ENCODE measurements around the gene ALOXE3.
A peak's percentile ranks its signal among the peaks of the same experiment; 100 is the strongest.
"Not testable (repeated sequence)": the region's sequence is repeated elsewhere in the genome, so short reads cannot be mapped to it uniquely, and the experiment has no call there.

Gene ALOXE3

DNA sequence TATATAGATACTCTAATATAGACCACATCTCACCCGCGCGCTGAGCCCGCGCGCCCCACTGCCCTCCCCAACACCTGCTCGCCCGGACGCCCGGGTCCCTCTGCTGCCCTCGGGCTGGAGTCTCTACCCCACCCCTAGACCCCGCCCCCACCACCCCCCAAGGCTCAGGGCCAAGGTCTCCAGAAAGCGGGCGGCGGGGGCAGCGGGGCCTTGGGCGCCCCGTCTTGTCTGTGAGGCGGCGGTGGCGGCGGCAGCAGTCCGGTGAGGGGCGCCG lies 3.0 kb upstream of the ALOXE3 start:
- no peak for DNase-seq

DNA sequence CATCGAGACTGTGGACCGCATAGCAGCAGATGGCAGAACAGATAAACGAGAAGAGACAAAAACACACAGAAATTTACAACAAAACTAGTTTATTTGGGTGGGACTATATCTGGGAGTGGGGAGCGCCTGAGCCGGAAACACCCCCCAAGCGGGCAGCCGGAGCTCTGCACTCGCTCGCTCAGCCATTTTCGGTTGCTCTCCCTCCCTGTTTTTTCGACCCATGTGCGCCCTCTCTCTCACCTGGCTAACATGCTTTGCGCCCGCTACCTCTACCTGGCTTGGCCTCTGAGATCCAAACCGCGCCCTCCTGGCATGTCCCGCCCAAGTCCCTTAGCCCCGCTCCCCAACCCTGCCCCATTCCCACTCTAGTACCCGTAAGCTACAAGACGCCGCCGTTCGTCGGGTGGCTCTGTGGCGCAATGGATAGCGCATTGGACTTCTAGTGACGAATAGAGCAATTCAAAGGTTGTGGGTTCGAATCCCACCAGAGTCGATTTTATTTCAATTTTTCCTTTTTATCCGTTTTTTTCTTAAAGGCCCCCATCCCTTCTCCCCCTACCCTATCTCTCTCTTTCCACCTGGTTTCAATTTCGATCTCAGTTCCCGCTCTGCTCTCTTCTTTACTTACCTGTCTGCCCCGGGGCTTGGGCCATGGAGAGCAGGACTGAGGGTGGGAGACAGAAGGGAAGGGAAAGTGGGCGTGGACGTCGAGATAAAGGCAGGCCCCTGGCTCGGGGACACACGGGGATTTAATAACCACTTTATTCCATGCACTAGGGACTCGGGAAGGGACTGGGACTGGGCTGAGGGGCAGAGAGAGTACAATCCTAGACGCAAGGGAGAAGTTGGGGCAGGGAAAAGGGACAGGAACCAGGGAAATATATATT lies 2.4 kb upstream of the ALOXE3 start:
- DNase-seq: peak; percentile 70

GRCh38 chr17:8119581-8120519 lies 1.5 kb upstream of the ALOXE3 start:
- peak; percentile 70 for DNase-seq

DNA sequence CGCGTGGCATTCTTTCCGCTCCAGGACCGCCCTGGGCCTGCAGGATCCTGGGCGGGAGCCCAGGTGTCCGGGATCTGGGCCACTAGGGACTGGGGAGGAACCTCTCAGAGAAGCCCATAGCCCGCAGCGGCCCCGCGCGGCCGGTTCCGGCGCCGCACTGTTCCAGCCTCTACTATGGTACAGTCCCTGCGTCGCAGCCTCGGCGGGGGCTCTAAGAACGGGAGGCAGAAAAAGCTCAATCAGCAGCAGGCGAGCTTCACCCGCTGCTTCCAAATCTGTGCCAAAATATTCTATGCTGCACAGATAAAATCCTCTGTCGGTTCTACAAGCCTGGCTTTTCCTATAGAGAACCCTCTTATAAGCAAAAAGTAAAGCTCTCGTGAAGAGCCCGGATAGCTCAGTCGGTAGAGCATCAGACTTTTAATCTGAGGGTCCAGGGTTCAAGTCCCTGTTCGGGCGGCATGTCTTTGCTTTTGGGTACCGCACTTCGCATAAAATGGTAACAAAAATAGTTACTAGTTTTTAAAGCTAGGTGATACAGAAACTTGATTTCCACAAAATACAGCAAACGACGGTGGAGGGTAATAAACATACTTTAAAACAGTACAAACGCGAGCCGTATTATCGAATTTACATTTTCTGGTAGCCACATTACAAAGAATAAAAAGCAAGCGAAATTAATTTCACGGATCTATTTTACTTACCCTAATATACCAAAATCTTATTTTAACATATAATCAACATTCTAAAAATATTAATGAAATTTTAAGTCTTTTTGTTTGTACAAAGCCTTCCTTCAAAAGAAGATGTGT lies 661 bp upstream of the ALOXE3 start:
- DNase-seq: peak; percentile 76

- DNase-seq: no peak
Measured at GRCh38 chr17:8117367-8117979, 841 bp downstream of the ALOXE3 start.

DNA sequence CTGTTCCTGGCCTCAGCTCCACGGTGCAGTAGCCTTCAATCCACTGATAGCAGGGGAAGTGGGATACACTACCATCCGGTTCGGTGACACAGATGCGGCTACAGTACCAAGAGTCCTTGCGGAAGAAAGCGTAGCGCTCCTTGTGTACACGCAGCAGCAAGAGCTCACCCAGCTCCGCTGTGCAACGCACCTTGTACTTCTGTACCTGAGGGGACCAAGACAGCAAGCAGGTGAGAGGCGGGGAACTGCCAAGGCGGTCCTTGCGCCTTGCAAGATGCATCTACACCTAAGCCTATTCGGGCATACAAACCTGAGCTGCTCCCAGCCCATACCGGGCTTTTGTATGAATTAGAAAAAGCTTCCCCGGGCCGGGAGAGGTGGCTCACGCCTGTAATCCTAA lies 1.5 kb downstream of the ALOXE3 start:
- DNase-seq: no peak

DNA sequence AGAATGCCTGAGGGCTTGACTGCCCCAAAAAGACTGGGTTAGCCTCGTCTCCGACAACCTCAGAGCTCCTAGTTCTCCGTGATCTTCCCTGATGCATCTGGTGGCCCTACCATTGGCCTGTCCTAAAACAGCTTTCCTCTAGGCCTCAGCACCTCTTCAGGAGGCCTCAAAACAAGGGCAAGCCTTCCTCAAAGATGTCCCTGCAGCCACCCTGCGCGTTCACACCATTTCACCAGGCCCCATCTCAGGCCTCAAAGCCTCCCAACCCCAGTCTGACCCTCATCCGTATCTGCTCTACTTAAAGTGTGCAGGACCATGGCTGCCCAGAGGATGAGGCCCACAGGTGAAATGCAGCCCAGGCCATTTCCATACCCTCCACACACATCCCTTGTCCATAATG lies 7.4 kb downstream of the ALOXE3 start:
- DNase-seq: no peak

DNA sequence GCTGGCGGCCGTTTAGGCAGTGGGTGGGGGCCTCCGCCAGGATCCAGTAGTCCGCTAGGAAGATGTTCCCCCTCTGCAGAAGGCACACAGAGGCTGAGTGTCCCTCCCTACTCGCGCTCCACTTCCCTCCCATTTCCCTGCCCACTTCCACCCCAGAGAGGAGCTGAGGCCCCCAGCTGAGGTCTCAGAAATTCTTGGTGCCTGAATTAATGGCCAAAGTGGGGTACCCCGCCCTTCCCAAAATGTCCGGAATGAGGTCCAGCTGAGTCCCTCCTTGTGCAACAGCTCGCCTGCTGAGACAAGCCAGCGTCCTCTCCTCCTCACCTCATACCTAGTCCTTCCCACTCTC lies 7.9 kb downstream of the ALOXE3 start:
- no peak for DNase-seq

- DNase-seq: no peak
Measured at GRCh38 chr17:8109661-8110455, 8.5 kb downstream of the ALOXE3 start.

GRCh38 chr17:8108972-8109660 lies 9.2 kb downstream of the ALOXE3 start:
- DNase-seq: no peak

- not testable (repeated sequence) for DNase-seq
Measured at GRCh38 chr17:8106980-8107379, 11.3 kb downstream of the ALOXE3 start.

- DNase-seq: no peak
Measured at GRCh38 chr17:8105957-8106398, 12.3 kb downstream of the ALOXE3 start.

DNA sequence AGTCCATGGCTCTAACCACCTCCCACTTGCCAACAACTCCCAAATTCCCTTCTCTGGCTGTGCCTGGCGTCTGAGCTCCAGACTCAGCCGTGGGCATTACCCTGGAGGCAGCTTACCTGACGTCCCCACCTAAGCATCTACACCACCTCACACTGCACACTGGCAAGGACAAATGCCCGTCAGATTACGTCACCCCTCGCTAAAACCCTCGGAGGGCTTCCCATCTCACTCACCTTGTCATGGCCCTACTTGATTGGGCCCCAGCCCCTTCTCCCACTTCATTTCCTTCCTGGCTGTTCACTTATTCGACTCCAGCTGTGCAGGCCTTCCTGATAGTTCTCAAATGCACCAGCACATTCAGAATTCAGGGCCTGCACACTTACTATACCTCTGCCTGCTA lies 13.4 kb downstream of the ALOXE3 start:
- DNase-seq: no peak

GRCh38 chr17:8103549-8103948 lies 14.8 kb downstream of the ALOXE3 start:
- no peak for DNase-seq

DNA sequence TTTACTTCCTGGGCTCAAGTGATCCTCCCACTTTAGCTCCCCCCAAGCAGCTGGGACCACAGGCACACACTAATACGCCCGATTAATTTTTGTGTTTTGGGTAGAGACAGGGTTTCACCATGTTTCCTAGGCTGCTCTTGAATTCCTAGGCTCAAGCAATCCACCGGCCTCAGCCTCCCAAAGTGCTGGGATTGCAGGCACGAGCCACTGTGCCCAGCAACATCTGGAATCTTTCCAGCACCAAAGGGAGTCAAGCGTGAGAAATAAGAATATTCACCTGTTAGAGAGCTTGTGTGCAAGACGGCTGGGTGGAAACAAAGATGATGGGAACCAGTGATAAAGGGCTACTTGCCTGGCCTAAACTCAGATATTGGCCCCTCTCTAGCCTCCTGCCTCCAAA lies 16.6 kb downstream of the ALOXE3 start:
- DNase-seq: no peak

DNA sequence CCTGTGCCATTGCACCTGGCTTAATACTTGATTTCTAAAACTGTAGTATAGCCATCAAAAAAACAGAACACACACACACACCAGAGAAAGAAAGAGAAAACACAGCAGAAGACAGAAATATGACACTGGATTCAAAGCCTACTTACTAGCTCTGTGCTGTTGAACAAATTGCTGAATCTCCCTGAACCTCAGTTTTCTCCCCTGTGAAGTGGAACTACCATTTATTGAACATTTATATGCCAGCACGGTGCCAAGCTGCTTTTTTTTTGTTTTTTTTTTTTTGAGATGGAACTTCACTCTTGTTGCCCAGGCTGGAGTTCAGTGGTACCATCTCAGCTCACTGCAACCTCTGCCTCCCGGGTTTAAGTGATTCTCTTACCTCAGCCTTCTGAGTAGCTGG lies 17.6 kb downstream of the ALOXE3 start:
- no peak for DNase-seq

- DNase-seq: no peak
Measured at GRCh38 chr17:8100111-8100510, 18.2 kb downstream of the ALOXE3 start.

DNA sequence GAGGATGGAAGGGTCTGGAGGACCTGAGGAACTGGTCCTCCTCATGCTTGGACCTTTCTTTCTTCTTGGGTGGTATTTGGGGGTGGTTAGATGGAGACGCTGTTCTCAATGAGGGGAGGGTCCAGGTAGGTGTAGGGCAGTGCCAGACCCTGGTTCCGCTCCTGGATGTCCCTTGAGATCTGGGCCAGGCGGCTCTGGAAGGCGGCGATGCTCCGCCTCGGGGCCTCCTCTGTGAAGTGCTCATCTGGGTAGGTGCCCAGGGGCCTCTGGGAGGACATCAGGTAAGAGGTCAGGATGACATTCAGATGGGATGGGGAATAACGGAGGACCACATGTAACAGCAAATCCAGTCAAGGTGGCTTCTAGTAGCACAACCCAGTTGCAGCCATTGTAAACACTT lies 21.8 kb downstream of the ALOXE3 start:
- DNase-seq: no peak

DNA sequence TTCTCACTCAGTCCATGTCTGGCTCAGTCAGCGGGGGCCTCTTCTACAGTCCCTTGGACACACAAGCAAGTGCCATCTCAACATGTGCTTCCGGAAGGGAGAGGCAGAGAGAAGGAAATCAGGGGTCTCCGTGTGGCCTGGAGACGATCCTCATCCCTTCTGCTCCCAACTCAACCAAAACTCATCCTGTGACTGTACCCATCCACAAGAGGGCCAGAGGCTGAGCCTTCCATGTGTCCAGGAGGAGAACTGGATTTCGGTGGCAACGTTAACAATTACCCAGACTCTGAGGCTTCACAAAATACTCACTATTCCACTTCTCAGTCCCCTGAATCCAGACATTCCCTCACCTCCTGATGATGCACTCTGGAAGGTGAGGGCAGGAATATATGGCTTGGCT lies 23.0 kb downstream of the ALOXE3 start:
- DNase-seq: no peak

GRCh38 chr17:8091033-8091687 lies 27.2 kb downstream of the ALOXE3 start:
- DNase-seq: no peak

- no peak for DNase-seq
Measured at GRCh38 chr17:8089728-8090127, 28.6 kb downstream of the ALOXE3 start.

Data from DMS 273 treated with DMSO at 0.1 percent for 48 hours (cell line).